GM18519 (cell line): ENCODE data around the gene CSRP1.
"Not testable (repeated sequence)": the region's sequence is repeated elsewhere in the genome, so short reads cannot be mapped to it uniquely, and the experiment has no call there.

ENCODE experiments used
- ATAC-seq: cut with Tn5 transposase; IDR thresholded peaks from one replicate; pipeline ENCODE4 v1.9.1; 2021; ENCODE audit warnings: mild to moderate bottlenecking, moderate library complexity; ENCODE audit not compliant: unreplicated experiment, low FRiP score

The CSRP1 gene

GRCh38 chr1:201499795-201500669, 6.9 kb downstream of the CSRP1 start:
- no peak for ATAC-seq

- no peak for ATAC-seq
Measured at GRCh38 chr1:201499191-201499590, 7.7 kb downstream of the CSRP1 start.

DNA sequence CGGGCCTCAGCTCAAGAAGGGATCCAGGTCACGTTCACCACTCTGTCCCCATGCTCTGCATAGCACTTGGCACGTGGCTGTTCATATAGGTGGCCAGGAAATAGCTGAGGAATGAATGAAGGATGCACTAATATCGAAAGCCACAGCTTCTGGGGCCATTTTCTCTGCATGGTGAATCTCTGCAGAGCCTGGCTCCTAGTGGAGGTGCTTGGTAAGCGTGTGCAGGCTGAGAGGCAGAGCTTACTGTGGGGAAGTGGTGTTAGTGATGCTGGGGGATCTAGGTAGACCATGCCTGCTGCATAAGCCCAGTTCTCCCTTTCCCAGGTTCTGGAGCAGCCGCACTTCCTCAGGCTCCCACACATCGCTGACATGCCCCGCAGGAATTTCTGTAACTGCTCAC, 8.3 kb downstream of the CSRP1 start:
- no peak for ATAC-seq

DNA sequence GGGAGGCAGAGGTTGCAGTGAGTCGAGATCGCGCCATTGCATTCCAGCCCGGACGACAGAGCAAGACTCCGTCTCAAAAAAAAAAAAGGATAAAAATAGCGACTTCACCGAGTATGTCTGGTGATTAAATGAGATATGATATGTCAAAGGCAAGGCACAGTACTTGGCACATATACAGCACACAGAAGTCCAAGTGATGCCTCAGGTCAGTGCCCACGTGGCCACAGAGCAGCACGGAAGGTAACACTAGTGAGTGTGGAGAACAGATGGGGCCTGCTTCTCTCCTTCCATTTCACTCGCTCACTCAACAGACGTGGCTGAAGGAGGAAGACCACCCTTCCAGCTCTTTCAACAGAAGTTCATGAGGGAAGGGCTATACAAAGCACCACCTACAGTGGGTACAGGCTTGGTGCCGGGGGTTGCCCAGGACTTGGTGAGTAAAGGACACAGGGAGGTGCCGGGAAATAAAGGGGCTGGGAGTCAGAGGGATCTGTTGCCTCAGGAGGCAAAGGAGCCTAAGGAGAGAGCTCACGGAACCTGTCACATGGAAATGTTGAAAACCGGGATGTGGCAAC, 8.9 kb downstream of the CSRP1 start:
- no peak for ATAC-seq

DNA sequence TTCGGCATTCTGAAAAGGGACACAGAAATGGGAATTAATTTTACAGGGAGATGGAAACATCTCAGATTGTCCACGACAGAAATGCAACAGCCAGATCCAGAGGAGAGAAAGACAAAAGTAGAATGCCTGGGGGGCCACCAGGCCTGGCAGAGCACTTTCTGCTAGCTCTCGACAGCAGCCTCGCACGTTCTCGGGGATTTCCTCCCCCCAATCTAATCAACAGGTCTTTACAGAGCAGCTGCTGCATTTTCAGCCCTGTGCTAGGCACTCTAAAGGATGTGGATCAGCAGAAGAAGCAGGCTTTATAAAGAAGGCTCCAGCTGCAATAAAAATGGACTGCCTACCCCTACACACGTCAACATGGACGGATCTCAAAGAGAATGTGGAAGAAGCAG, 10.6 kb downstream of the CSRP1 start:
- ATAC-seq = no peak

- no peak for ATAC-seq
Measured at GRCh38 chr1:201495551-201496295, 11.2 kb downstream of the CSRP1 start.

GRCh38 chr1:201493757-201494617, 12.9 kb downstream of the CSRP1 start:
- no peak for ATAC-seq

DNA sequence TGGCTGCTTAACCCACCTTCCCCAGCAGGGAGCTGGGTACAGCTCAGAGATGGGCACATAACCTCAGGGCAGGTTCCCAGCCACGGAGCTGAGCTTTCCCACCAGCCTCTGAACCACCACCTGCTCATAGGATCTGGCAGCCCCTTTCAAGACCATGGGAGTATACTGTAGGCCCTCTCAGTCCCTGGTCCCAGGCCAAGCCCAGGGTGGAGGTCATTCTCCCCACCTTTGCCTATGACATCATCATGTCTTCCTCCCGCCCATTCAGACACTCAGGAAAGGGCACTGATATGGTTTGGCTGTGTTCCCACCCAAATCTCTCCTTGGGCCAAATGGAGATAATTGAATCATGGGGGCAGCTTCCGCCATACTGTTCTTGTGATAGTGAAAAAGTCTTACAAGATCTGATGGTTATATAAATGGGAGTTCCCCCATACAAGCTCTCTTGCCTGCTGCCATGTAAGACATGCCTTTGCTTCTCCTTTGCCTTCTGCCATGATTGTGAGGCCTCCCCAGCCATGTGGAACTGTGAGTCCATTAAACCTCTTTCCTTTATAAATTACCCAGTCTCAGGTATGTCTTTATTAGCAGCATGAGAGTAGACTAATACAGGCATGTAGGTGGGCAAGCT, 13.8 kb downstream of the CSRP1 start:
- ATAC-seq = not testable (repeated sequence)

- ATAC-seq = no peak
Measured at GRCh38 chr1:201491896-201492511, 14.9 kb downstream of the CSRP1 start.

DNA sequence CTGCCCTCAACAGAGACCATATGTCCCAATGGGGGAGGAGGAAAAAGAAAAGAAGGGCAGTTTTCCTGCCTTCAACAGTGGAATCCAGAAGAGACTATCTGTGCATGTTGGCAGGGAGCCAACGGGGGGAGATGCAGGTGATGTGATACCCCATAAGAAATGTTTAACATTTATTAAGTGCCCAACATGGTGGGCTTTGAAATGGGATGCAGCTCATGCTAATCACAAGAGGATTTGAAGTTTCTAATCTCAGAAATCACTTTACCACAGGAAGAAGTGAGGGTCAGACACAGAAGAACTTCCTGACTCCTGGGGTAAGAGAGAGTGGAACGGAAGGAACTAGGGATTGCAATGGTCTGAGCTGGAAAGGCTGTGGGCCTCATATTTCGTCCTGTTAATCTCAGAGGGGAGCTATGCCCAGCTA, 16.2 kb downstream of the CSRP1 start:
- no peak for ATAC-seq

GRCh38 chr1:201489643-201490261, 17.2 kb downstream of the CSRP1 start:
- ATAC-seq = no peak

GRCh38 chr1:201488830-201489589, 17.9 kb downstream of the CSRP1 start:
- ATAC-seq = no peak

DNA sequence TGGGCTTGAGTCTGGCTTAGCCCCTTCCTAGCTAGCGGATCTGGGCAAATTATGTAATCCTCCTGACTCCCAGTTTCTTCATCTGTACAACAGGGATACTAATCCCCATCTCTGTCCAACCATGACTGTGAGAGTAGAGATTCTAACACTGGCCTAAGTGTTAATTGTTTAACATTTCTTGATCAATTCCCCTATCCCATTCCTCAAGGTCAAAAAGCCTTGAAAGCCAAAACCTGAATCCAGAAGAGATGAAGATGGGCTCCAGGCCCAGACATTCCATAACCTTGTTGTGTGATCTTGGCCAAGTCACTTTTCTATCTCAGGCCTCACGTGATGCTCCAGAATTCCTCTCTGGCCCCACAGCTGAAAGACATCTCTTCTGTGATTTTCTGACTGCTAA, 19.2 kb downstream of the CSRP1 start:
- no peak for ATAC-seq

- ATAC-seq = no peak
Measured at GRCh38 chr1:201486187-201486586, 20.7 kb downstream of the CSRP1 start.

GRCh38 chr1:201485184-201485774, 21.6 kb downstream of the CSRP1 start:
- no peak for ATAC-seq

DNA sequence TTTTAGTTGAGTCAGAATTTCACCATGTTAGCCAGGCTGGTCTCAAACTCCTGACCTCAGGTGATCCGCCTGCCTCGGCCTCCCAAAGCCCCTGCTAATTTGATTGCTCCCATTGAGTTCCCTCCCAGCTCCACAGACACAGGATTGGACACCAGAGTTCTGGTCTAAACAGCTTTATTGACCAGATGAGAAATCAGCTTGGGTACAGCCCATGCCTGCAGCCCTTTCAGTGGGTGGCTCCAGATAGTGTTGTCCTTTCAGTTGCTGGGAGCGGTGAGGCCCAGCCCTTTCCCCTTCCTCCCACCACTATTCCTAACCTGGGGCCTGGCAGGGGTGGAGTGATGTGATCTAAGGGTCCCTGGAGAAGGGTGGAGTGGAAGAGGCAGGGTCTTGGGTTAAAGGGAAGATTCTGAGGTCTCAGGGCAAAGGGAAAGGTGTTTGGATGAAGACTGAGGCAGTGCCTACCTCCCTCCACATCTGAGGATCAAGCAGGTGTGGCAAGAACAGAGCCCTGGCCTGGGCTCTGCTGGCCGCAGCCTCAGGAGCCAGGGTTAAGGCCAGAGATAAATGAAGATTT, 23.5 kb downstream of the CSRP1 start:
- ATAC-seq = no peak

GRCh38 chr1:201482755-201483154, 24.2 kb downstream of the CSRP1 start:
- no peak for ATAC-seq
